ENCODE data around the gene SCNM1. TPM values are rescaled to one million over a fixed set of nuclear protein-coding genes. Genes with fewer than 3 reads are reported as not detected.

The SCNM1 gene
- total RNA-seq, 2 donors from 2014 or later, result 25.1 to 39.5 TPM

- no peaks in the 10 kb centered on the region for H3K9me3 ChIP-seq
- H3K36me3 ChIP-seq, result peaks cover 0 to 8% of the 10 kb centered on the region in 2 donors
- 8% methylated on average over 15 of the region's 15 CpGs for WGBS
- TF ChIP-seq POLR2A (IDR thresholded peaks at IDR 0.05) (no peak), CTCF (IDR thresholded peaks at IDR 0.05) (no peak), POLR2AphosphoS5 (IDR thresholded peaks at IDR 0.05) (no peak)
- peak; percentile 35 for DNase-seq (ENCODE audit: low spot score)
- intact Hi-C loops (cut with DNase I), result no loop called here
- H3K4me1 ChIP-seq (replicated peaks), result peaks cover 6% of the 10 kb centered on the region
- H3K4me3 ChIP-seq, result peak overlapping the region; percentile 65 to 82
- peak overlapping the region; percentile 86 to 90 for H3K27ac ChIP-seq
- H3K27me3 ChIP-seq (replicated peaks; ENCODE audit: insufficient read depth), result no peaks in the 10 kb centered on the region
Measured at GRCh38 chr1:151165281-151165737, 635 bp upstream of the SCNM1 start.

- intact Hi-C loops (cut with DNase I), result no loop called here
- H3K9me3 ChIP-seq, result no peaks in the 10 kb centered on the region
- H3K27ac ChIP-seq, result peak overlapping the region; percentile 86 to 90
- H3K27me3 ChIP-seq (replicated peaks; ENCODE audit: insufficient read depth), result no peaks in the 10 kb centered on the region
- no peak for DNase-seq (ENCODE audit: low spot score)
- peak overlapping the region; percentile 65 to 82 for H3K4me3 ChIP-seq
- 2% methylated on average over 15 of the region's 15 CpGs for WGBS
- TF ChIP-seq POLR2A (IDR thresholded peaks at IDR 0.05), result no peak
- TF ChIP-seq CTCF (IDR thresholded peaks at IDR 0.05), result no peak
- TF ChIP-seq POLR2AphosphoS5 (IDR thresholded peaks at IDR 0.05), result no peak
- peaks cover 6% of the 10 kb centered on the region for H3K4me1 ChIP-seq (replicated peaks)
- no peaks in the 10 kb centered on the region for H3K36me3 ChIP-seq
Measured at GRCh38 chr1:151166505-151166956, 587 bp downstream of the SCNM1 start.

- Histone ChIP-seq H3K9me3 (no peaks in the 10 kb centered on the region), H3K27me3 (replicated peaks; ENCODE audit: insufficient read depth) (no peaks in the 10 kb centered on the region), H3K4me1 (replicated peaks) (peaks cover 6% of the 10 kb centered on the region), H3K27ac (no peak overlapping the region), H3K4me3 (peak overlapping the region in 1 of 2 donors; percentile 65), H3K36me3 (no peaks in the 10 kb centered on the region)
- no peak for DNase-seq (ENCODE audit: low spot score)
- 88% methylated on average over 6 of the region's 6 CpGs for WGBS
- TF ChIP-seq CTCF (IDR thresholded peaks at IDR 0.05) (no peak), POLR2A (IDR thresholded peaks at IDR 0.05) (no peak), POLR2AphosphoS5 (IDR thresholded peaks at IDR 0.05) (no peak)
- intact Hi-C loops (cut with DNase I), result no loop called here
Measured at GRCh38 chr1:151167116-151167515, 1.2 kb downstream of the SCNM1 start.

GRCh38 chr1:151171190-151171589 lies 5.2 kb downstream of the SCNM1 start:
- intact Hi-C loops (cut with DNase I), result no loop called here
- no peaks in the 10 kb centered on the region for H3K9me3 ChIP-seq
- no peaks in the 10 kb centered on the region for H3K4me1 ChIP-seq (replicated peaks)
- no peak for DNase-seq (ENCODE audit: low spot score)
- H3K27me3 ChIP-seq (replicated peaks; ENCODE audit: insufficient read depth), result no peaks in the 10 kb centered on the region
- no peaks in the 10 kb centered on the region for H3K36me3 ChIP-seq
- H3K27ac ChIP-seq, result no peak overlapping the region
- no peak for TF ChIP-seq POLR2AphosphoS5 (IDR thresholded peaks at IDR 0.05)
- no peak for TF ChIP-seq CTCF (IDR thresholded peaks at IDR 0.05)
- TF ChIP-seq POLR2A (IDR thresholded peaks at IDR 0.05), result no peak
- no peak overlapping the region for H3K4me3 ChIP-seq
- 90% methylated on average over 5 of the region's 5 CpGs for WGBS

GRCh38 chr1:151175041-151175741 lies 9.2 kb downstream of the SCNM1 start:
- 52% methylated on average over 6 of the region's 6 CpGs for WGBS
- DNase-seq (ENCODE audit: low spot score), result no peak
- Histone ChIP-seq H3K36me3 (peaks cover 0 to 8% of the 10 kb centered on the region in 2 donors), H3K27me3 (replicated peaks; ENCODE audit: insufficient read depth) (no peaks in the 10 kb centered on the region), H3K9me3 (no peaks in the 10 kb centered on the region), H3K4me1 (replicated peaks) (no peaks in the 10 kb centered on the region), H3K27ac (no peak overlapping the region), H3K4me3 (no peak overlapping the region)
- intact Hi-C loops (cut with DNase I), result no loop called here
- TF ChIP-seq CTCF (IDR thresholded peaks at IDR 0.05) (no peak), POLR2A (IDR thresholded peaks at IDR 0.05) (no peak), POLR2AphosphoS5 (IDR thresholded peaks at IDR 0.05) (no peak)

Data from prostate gland (tissue), 2 donors.